ENCODE measurements around the gene PDCD4.

The PDCD4 gene

GRCh38 chr10:110931769-110932381 is 60.1 kb downstream of the PDCD4 start:
- no peak for DNase-seq

GRCh38 chr10:110932505-110933180 is 60.9 kb downstream of the PDCD4 start:
- DNase-seq: no peak

GRCh38 chr10:110936757-110937156 is 65.0 kb downstream of the PDCD4 start:
- DNase-seq: no peak

- no peak for DNase-seq
These were observed 67.7 kb downstream of the PDCD4 start for GRCh38 chr10:110939419-110939818.

GRCh38 chr10:110944792-110945396 is 73.2 kb downstream of the PDCD4 start:
- no peak for DNase-seq

- no peak for DNase-seq
These were observed 74.8 kb downstream of the PDCD4 start for GRCh38 chr10:110946496-110946895.

- no peak for DNase-seq
These were observed 75.4 kb downstream of the PDCD4 start for GRCh38 chr10:110947061-110947595.

Data from stimulated activated CD4-positive, alpha-beta T cell treated with anti-CD3 and anti-CD28 coated beads, Interleukin-4, amount 100 ng/mL, for 1 hour (primary cell).